AG09319 (cell line): ENCODE measurements around the gene KCNIP2.

Experiments
- DNase-seq: peaks from one replicate; pipeline ENCODE4 v3.0.0-alpha.2; 2010; ENCODE audit warnings: low read depth; ENCODE audit errors: extremely low read depth
- TF ChIP-seq, protein P1 (sequence below): IDR thresholded peaks from 2 replicates; pipeline ENCODE4 v1.5.1; 2011; ENCODE audit warnings: low read depth, mild to moderate bottlenecking, inconsistent platforms, low read length, moderate library complexity

Gene KCNIP2

GRCh38 chr10:101859530-101859929 is 15.9 kb upstream of the KCNIP2 start:
- TF ChIP-seq, protein P1, sequence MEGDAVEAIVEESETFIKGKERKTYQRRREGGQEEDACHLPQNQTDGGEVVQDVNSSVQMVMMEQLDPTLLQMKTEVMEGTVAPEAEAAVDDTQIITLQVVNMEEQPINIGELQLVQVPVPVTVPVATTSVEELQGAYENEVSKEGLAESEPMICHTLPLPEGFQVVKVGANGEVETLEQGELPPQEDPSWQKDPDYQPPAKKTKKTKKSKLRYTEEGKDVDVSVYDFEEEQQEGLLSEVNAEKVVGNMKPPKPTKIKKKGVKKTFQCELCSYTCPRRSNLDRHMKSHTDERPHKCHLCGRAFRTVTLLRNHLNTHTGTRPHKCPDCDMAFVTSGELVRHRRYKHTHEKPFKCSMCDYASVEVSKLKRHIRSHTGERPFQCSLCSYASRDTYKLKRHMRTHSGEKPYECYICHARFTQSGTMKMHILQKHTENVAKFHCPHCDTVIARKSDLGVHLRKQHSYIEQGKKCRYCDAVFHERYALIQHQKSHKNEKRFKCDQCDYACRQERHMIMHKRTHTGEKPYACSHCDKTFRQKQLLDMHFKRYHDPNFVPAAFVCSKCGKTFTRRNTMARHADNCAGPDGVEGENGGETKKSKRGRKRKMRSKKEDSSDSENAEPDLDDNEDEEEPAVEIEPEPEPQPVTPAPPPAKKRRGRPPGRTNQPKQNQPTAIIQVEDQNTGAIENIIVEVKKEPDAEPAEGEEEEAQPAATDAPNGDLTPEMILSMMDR, result no peak
- DNase-seq, result no peak

- no peak for DNase-seq
- TF ChIP-seq, protein P1, result no peak
Observed at GRCh38 chr10:101858723-101859500, 15.3 kb upstream of the KCNIP2 start.

DNA sequence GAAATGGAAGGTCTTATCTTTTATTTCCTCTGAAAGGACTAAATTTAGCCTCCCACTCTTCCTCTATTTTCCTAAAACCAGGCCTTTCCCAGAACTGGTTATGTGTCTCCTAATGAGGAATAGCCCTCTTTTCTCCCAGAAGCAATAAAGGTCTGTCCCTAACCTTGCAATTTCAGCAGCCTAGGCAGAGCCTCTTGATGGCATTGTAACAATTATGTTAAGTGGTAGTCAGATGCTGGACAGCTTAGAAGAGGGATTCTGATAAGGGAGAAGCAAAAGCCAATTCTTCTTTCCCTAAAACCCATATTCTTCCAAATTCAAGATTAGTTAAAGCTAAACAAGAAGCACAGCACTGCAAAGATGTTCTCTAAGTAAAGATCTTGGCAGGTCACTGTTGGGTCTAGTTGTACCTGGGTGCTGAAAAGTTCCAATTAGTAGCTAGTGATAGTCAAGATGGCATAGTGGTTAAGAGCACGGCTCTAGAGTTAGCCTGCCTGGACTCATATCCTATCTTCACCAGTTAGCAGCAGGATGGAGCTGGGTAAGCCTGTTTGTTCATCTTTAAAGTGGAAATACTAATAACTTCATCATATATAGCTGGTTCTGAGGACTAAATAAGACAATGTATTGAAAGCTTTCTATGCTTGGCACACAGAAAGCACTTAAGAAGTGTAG is 14.3 kb upstream of the KCNIP2 start:
- DNase-seq, result no peak
- TF ChIP-seq, protein P1, result no peak

DNA sequence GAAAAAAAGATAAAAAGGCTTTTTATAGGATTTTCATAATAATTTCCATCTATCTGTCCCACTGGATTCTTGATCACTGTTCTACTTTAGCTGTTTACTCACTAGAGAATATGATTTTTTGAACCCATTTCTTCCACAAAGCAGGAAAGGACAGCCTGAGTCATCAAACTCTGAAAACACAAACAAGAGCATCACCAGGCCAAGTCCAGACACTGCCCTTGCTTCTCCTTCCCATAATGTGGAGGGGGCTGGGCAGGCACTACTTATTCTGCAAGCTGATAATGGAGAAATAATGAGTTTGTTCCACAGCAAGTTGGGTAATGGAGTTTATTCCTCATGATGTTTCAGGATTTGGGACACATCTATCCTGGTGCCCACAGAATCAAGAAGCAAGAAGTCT is 13.0 kb upstream of the KCNIP2 start:
- TF ChIP-seq, protein P1, result no peak
- DNase-seq, result no peak

DNA sequence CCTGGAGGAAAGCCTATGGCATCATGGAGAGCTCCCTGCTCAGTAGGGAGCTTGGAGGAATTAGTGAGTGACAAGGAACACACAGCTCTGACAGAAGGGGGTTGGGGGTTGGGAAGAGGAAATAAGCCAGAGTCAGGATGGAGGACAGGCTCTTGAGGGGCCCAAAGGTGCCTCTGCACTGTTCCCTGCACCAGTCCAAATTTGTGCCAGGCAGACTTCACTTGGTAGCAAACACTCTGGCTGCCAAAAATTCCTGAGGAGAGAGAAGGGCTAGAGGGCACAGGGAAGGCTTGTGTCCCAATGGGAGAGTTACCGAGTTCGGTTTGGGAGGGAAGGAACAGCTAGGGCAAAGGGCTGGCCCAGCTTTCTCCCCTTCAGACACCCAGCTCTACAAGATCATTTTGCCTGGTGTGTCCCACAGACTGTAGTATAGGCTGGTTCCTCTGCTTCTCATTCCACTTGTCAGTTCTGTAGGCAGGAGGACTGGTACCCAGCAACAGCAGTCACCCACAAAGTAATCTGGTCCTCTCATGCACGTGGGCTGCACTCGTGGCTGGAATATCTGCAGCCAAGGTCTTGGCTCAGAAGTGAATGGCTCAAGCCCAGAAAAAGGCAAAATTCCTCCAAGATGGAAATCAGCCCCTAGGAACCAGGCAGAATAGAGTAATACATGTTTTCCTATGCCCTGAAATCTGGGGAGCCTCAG is 8.0 kb upstream of the KCNIP2 start:
- TF ChIP-seq, protein P1, result no peak
- no peak for DNase-seq

GRCh38 chr10:101850749-101851148 is 7.1 kb upstream of the KCNIP2 start:
- DNase-seq, result no peak
- TF ChIP-seq, protein P1, result no peak

- no peak for DNase-seq
- TF ChIP-seq, protein P1, result no peak
Observed at GRCh38 chr10:101848894-101849351, 5.3 kb upstream of the KCNIP2 start.
